NCI-H1048 (cell line): Measurements from ENCODE around the gene LIPC.
A peak's percentile ranks its signal among the peaks of the same experiment; 100 is the strongest.
"Not testable (repeated sequence)": the region's sequence is repeated elsewhere in the genome, so short reads cannot be mapped to it uniquely, and the experiment has no call there.

Source experiments
- DNase-seq: peaks from one replicate; lab custom pipeline; 2025; lab: John Stamatoyannopoulos, UW

LIPC gene

GRCh38 chr15:58584789-58585461, 153.1 kb downstream of the LIPC start:
- DNase-seq, result no peak

- no peak for DNase-seq
Observed at GRCh38 chr15:58585693-58586443, 154.1 kb downstream of the LIPC start.

- DNase-seq, result no peak
Observed at GRCh38 chr15:58587486-58587885, 155.7 kb downstream of the LIPC start.

GRCh38 chr15:58588096-58588495, 156.3 kb downstream of the LIPC start:
- no peak for DNase-seq

- DNase-seq, result no peak
Observed at GRCh38 chr15:58589047-58589446, 157.3 kb downstream of the LIPC start.

DNA sequence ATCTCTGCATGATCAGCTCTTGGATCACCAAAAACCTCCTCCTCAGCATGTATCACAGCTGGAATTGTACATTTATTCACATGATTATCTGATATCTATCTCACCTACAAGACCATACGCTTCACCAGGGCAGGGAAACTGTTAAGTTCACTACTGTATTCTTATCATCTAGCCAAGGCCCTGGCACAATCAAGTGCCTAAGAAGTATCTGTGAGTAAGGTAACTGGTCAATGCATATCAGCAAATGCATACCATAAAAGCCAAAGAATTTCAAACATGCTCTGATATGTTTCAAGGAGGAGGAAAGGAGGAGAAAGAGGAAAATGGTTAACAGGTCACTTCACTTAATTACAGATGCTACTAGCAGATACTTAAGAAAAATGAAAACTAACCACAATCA, 158.4 kb downstream of the LIPC start:
- no peak for DNase-seq

GRCh38 chr15:58590926-58591325, 159.1 kb downstream of the LIPC start:
- DNase-seq, result no peak

- no peak for DNase-seq
Observed at GRCh38 chr15:58593870-58594269, 162.1 kb downstream of the LIPC start.

DNA sequence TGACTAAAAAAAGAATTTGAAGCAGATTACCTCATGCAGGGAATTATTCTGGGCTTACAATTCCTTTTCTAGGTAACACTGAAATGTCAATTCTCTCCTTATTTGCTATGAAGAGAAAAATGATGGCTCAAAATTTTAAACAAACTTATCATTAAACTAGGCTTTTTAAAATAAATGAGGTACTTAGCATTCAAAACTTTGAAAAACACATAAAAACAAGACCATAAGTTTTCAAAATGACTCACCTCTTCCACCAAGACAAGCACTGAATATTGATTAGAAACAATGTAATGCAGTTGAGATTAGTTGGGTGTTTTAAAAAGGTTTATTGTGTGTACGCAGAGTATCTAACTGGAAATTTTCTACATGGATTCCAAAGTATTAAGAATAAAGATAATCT, 163.1 kb downstream of the LIPC start:
- DNase-seq, result no peak

GRCh38 chr15:58595516-58596263, 163.9 kb downstream of the LIPC start:
- no peak for DNase-seq

DNA sequence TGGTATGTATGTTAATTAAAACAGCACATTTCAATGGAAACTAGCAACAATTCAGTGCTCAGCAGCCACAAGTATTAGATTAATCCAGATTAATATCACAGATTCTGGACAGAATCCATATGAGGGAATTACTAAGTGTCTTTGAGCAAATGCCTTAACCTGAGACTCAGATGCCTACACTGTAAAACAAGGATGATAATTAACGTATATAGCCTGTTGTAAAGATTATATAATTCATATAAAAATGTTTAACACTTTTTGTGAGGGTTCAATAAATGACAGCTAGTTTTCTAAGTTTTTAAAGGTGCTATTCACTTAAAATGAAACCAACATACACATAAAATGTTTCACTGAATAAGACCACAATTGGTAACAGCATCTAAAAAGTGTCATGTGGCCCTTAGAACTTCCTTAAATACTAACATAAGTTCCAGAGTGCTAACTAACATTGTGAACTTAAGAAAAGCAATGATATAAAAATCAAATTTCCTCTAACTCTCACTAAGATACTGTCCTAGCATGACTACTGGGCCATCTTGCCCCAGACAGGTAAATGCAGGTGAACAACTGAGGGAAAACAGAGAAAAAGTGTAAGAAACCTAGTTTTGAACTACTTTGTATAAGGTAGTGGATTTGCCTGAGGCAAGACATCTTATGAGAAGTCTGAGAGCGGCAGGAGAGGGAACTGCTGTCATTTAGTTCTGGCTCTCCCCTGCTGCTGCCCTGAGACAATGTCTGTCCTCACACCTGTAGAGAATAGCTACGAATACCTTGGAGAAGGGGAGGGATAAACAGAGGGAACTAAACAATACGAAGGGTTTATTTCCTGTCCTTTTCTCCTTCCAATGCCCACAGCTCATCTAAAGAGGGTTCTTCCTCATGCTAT, 166.4 kb downstream of the LIPC start:
- no peak for DNase-seq

- DNase-seq, result no peak
Observed at GRCh38 chr15:58598829-58599210, 167.0 kb downstream of the LIPC start.

GRCh38 chr15:58602823-58603222, 171.0 kb downstream of the LIPC start:
- DNase-seq, result no peak

- DNase-seq, result not testable (repeated sequence)
Observed at GRCh38 chr15:58603927-58604326, 172.1 kb downstream of the LIPC start.

GRCh38 chr15:58604455-58604923, 172.7 kb downstream of the LIPC start:
- DNase-seq, result peak; percentile 9

- DNase-seq, result no peak
Observed at GRCh38 chr15:58605931-58606530, 174.2 kb downstream of the LIPC start.

- no peak for DNase-seq
Observed at GRCh38 chr15:58606577-58607080, 174.8 kb downstream of the LIPC start.

DNA sequence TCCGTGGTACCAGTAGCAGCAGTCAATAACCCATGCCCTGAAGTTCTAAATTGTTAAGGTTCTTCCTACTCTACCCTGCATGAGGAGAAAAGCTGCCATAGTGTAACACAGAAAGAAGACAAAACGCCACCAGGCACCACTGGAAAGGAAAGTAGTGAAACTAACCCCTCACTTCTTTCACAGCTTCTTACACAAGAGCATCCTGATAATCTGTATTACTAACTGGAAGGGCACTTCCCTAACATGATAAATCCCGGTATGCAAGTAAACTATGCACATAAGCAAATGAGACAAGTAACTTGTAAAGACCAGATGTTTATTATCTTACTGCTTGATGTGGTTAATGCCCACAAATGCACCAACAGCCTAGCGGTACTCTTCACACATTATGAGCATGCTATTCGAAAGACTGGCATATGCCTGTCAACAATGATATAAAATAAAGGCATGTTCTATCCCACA, 176.4 kb downstream of the LIPC start:
- DNase-seq, result no peak

GRCh38 chr15:58608711-58609110, 176.9 kb downstream of the LIPC start:
- DNase-seq, result no peak

DNA sequence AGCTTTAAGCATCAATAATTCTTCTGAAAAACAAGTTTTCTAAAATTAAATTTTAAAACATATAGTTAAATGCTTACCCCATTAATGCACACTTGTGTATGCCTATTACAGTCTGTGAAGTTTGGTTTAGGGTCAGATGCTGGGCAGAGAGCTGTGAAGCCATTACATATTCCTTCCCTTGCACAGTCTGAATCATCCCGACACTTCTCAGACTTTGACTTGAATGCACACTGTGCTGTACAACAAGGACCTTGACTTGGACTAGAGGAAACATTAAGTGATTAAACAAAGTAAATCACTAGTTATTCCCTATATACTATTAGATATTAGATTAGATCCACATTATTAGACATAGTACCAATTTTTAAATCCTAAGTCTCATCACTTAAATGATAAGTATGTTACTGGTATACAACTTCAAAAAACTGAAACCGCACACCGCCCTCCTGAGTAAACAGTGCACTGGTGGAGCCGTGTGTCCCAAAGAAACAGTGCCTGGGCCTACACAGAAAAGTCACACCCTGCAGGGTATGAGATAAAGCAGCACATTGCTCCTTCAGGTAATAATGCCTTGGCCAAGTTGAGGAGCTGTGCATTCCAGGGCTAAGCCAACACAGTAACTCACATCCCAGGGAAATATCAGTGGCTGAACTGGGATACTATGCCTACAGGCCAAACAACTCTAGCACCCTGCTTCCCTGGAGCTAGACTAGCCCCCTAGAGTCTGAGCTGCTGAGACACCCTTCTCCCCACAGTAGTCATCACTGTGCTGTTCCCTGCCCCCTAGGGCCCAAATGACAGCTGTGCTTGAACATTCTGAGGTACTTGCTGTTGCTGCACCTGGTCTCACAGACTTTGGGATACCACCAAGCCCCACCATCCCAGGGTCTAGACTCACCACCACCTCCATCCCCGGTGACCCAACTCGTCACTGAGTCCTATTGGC, 180.2 kb downstream of the LIPC start:
- no peak for DNase-seq
